8988T (cell line): Measurements from ENCODE around the gene NCKAP5.

Experiments
- DNase-seq: peaks from one replicate; pipeline ENCODE4 v3.0.0; 2011

NCKAP5 gene

GRCh38 chr2:133316557-133316956 is 251.7 kb downstream of the NCKAP5 start:
- no peak for DNase-seq

GRCh38 chr2:133315280-133315679 is 253.0 kb downstream of the NCKAP5 start:
- no peak for DNase-seq

GRCh38 chr2:133314795-133315194 is 253.5 kb downstream of the NCKAP5 start:
- no peak for DNase-seq

- no peak for DNase-seq
Observed at GRCh38 chr2:133312038-133312729, 256.1 kb downstream of the NCKAP5 start.

GRCh38 chr2:133306236-133306635 is 262.0 kb downstream of the NCKAP5 start:
- no peak for DNase-seq

GRCh38 chr2:133304344-133304743 is 263.9 kb downstream of the NCKAP5 start:
- no peak for DNase-seq

GRCh38 chr2:133303150-133303549 is 265.1 kb downstream of the NCKAP5 start:
- no peak for DNase-seq

GRCh38 chr2:133296401-133296800 is 271.9 kb downstream of the NCKAP5 start:
- DNase-seq, result no peak

- DNase-seq, result no peak
Observed at GRCh38 chr2:133293544-133294353, 274.5 kb downstream of the NCKAP5 start.

- DNase-seq, result no peak
Observed at GRCh38 chr2:133292259-133292658, 276.0 kb downstream of the NCKAP5 start.

- no peak for DNase-seq
Observed at GRCh38 chr2:133287709-133288108, 280.6 kb downstream of the NCKAP5 start.

- no peak for DNase-seq
Observed at GRCh38 chr2:133286326-133286922, 281.8 kb downstream of the NCKAP5 start.

- DNase-seq, result no peak
Observed at GRCh38 chr2:133273031-133273430, 295.2 kb downstream of the NCKAP5 start.

- DNase-seq, result no peak
Observed at GRCh38 chr2:133271105-133271504, 297.2 kb downstream of the NCKAP5 start.

- DNase-seq, result no peak
Observed at GRCh38 chr2:133270550-133270949, 297.7 kb downstream of the NCKAP5 start.

- no peak for DNase-seq
Observed at GRCh38 chr2:133266926-133267590, 301.2 kb downstream of the NCKAP5 start.

- DNase-seq, result no peak
Observed at GRCh38 chr2:133266041-133266925, 302.0 kb downstream of the NCKAP5 start.

- no peak for DNase-seq
Observed at GRCh38 chr2:133265432-133265949, 302.8 kb downstream of the NCKAP5 start.

GRCh38 chr2:133264989-133265401 is 303.3 kb downstream of the NCKAP5 start:
- no peak for DNase-seq

GRCh38 chr2:133262893-133263292 is 305.4 kb downstream of the NCKAP5 start:
- no peak for DNase-seq

GRCh38 chr2:133255360-133255759 is 312.9 kb downstream of the NCKAP5 start:
- DNase-seq, result no peak

GRCh38 chr2:133253793-133254192 is 314.5 kb downstream of the NCKAP5 start:
- no peak for DNase-seq
